Measurements from ENCODE around the gene NOVA2. TPM values are rescaled to one million over a fixed set of nuclear protein-coding genes. Genes with fewer than 3 reads are reported as not detected.

The NOVA2 gene
- total and polyA plus RNA-seq, 9 of the 15 experiments (the other 6 are each of a cell fraction or from before 2014, with no cell fraction given): not detected

DNA sequence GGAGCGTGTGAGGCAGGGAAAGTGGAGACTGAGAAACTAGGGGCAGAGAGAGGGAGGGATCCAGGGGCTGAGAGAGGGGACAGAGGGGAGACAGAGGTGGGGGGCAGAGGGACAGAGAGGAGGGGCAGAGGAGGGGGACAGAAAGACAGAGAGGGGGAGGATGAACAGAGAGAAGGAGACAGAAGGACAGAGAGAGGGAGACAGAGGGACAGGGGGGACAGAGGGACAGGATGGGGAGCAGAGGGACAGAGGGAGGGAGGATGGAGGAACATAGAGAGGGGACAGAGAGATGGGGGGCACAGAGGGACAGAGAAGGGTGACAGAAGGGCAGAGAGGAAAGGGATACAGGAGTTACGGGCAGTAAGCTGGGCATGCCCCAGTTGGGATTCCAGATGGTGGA is 44.4 kb downstream of the NOVA2 start (continued):
- TF ChIP-seq, protein P1, sequence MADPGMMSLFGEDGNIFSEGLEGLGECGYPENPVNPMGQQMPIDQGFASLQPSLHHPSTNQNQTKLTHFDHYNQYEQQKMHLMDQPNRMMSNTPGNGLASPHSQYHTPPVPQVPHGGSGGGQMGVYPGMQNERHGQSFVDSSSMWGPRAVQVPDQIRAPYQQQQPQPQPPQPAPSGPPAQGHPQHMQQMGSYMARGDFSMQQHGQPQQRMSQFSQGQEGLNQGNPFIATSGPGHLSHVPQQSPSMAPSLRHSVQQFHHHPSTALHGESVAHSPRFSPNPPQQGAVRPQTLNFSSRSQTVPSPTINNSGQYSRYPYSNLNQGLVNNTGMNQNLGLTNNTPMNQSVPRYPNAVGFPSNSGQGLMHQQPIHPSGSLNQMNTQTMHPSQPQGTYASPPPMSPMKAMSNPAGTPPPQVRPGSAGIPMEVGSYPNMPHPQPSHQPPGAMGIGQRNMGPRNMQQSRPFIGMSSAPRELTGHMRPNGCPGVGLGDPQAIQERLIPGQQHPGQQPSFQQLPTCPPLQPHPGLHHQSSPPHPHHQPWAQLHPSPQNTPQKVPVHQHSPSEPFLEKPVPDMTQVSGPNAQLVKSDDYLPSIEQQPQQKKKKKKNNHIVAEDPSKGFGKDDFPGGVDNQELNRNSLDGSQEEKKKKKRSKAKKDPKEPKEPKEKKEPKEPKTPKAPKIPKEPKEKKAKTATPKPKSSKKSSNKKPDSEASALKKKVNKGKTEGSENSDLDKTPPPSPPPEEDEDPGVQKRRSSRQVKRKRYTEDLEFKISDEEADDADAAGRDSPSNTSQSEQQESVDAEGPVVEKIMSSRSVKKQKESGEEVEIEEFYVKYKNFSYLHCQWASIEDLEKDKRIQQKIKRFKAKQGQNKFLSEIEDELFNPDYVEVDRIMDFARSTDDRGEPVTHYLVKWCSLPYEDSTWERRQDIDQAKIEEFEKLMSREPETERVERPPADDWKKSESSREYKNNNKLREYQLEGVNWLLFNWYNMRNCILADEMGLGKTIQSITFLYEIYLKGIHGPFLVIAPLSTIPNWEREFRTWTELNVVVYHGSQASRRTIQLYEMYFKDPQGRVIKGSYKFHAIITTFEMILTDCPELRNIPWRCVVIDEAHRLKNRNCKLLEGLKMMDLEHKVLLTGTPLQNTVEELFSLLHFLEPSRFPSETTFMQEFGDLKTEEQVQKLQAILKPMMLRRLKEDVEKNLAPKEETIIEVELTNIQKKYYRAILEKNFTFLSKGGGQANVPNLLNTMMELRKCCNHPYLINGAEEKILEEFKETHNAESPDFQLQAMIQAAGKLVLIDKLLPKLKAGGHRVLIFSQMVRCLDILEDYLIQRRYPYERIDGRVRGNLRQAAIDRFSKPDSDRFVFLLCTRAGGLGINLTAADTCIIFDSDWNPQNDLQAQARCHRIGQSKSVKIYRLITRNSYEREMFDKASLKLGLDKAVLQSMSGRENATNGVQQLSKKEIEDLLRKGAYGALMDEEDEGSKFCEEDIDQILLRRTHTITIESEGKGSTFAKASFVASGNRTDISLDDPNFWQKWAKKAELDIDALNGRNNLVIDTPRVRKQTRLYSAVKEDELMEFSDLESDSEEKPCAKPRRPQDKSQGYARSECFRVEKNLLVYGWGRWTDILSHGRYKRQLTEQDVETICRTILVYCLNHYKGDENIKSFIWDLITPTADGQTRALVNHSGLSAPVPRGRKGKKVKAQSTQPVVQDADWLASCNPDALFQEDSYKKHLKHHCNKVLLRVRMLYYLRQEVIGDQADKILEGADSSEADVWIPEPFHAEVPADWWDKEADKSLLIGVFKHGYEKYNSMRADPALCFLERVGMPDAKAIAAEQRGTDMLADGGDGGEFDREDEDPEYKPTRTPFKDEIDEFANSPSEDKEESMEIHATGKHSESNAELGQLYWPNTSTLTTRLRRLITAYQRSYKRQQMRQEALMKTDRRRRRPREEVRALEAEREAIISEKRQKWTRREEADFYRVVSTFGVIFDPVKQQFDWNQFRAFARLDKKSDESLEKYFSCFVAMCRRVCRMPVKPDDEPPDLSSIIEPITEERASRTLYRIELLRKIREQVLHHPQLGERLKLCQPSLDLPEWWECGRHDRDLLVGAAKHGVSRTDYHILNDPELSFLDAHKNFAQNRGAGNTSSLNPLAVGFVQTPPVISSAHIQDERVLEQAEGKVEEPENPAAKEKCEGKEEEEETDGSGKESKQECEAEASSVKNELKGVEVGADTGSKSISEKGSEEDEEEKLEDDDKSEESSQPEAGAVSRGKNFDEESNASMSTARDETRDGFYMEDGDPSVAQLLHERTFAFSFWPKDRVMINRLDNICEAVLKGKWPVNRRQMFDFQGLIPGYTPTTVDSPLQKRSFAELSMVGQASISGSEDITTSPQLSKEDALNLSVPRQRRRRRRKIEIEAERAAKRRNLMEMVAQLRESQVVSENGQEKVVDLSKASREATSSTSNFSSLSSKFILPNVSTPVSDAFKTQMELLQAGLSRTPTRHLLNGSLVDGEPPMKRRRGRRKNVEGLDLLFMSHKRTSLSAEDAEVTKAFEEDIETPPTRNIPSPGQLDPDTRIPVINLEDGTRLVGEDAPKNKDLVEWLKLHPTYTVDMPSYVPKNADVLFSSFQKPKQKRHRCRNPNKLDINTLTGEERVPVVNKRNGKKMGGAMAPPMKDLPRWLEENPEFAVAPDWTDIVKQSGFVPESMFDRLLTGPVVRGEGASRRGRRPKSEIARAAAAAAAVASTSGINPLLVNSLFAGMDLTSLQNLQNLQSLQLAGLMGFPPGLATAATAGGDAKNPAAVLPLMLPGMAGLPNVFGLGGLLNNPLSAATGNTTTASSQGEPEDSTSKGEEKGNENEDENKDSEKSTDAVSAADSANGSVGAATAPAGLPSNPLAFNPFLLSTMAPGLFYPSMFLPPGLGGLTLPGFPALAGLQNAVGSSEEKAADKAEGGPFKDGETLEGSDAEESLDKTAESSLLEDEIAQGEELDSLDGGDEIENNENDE (IDR thresholded peaks at IDR 0.05; ENCODE audit: low read depth, low read length): no peak
- TF ChIP-seq MEF2A (IDR thresholded peaks at IDR 0.05; ENCODE audit: control insufficient read depth, low read depth, low read length) (no peak), JUNB (CRISPR knock-in tag; conservative IDR thresholded peaks at IDR 0.05) (no peak), NR2C2 (CRISPR knock-in tag; IDR thresholded peaks at IDR 0.05) (no peak), NR2C2 (tag; IDR thresholded peaks at IDR 0.05) (no peak)
